ENCODE measurements around the gene GRID1. TPM values are rescaled to one million over a fixed set of nuclear protein-coding genes. Genes with fewer than 3 reads are reported as not detected.

GRID1 gene
- total RNA-seq, 3 donors from 2014 or later, result 0.61 to 1.9 (median 0.87) TPM

- ATAC-seq (no peak), DNase-seq (no peak)
- Histone ChIP-seq H3K4me3 (no peak overlapping the region), H3K9me3 (no peaks in the 10 kb centered on the region), H3K36me3 (ENCODE audit: low read depth) (no peaks in the 10 kb centered on the region), H3K4me1 (ENCODE audit: low read depth) (no peaks in the 10 kb centered on the region)
- TF ChIP-seq, protein P1, sequence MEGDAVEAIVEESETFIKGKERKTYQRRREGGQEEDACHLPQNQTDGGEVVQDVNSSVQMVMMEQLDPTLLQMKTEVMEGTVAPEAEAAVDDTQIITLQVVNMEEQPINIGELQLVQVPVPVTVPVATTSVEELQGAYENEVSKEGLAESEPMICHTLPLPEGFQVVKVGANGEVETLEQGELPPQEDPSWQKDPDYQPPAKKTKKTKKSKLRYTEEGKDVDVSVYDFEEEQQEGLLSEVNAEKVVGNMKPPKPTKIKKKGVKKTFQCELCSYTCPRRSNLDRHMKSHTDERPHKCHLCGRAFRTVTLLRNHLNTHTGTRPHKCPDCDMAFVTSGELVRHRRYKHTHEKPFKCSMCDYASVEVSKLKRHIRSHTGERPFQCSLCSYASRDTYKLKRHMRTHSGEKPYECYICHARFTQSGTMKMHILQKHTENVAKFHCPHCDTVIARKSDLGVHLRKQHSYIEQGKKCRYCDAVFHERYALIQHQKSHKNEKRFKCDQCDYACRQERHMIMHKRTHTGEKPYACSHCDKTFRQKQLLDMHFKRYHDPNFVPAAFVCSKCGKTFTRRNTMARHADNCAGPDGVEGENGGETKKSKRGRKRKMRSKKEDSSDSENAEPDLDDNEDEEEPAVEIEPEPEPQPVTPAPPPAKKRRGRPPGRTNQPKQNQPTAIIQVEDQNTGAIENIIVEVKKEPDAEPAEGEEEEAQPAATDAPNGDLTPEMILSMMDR (IDR thresholded peaks at IDR 0.05), result no peak
- intact Hi-C loops (cut with DNase I, micrococcal nuclease), result no loop called here
Observed at GRCh38 chr10:86321568-86321967, 45.0 kb downstream of the GRID1 start.

- Histone ChIP-seq H3K9me3 (no peaks in the 10 kb centered on the region), H3K36me3 (ENCODE audit: low read depth) (no peaks in the 10 kb centered on the region), H3K4me3 (no peak overlapping the region), H3K4me1 (ENCODE audit: low read depth) (no peaks in the 10 kb centered on the region)
- no peak for DNase-seq
- TF ChIP-seq, protein P1 (IDR thresholded peaks at IDR 0.05), result no peak
- ATAC-seq, result no peak
- intact Hi-C loops (cut with DNase I, micrococcal nuclease), result no loop called here
Observed at GRCh38 chr10:86319676-86320075, 46.9 kb downstream of the GRID1 start.

DNA sequence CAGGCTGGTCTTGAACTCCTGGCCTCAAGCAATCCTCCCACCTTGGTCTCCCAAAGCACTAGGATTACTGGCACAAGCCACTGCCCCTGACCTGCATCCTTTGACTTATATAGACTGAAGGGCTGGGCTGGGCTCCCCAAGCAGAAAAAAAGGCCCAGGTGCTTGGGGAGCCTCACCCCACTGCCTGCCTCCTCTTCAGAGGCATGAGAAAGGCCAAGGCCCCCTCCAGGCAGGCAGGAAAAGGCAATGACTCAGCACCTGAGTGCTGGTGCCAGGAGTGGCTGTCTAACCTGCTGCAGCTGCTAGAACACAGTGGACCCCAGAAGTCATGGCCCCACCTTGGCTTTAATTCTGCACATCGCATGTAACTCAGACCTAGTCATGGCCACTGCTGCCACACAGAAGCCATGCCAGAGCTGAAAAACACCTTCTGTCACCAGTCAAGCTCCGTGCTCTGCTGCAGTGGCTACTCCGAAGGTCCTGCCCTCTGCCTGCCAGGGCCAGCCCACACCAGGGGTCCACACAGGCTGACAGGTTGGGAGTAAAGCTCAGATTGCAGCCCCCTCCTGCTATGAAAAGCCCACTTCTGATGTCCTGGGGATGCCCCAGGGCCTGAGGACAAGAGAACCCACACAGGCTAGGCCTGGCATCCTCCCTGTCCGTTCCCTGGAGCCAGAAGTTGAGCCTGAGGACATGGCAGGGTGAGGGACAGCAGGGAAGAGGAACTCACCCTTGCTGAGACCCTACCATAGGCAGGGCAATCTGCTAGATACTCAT is 48.5 kb downstream of the GRID1 start:
- H3K9me3 ChIP-seq, result no peaks in the 10 kb centered on the region
- TF ChIP-seq, protein P1 (IDR thresholded peaks at IDR 0.05), result no peak
- no peak for DNase-seq
- H3K4me1 ChIP-seq (ENCODE audit: low read depth), result no peaks in the 10 kb centered on the region
- no peak for ATAC-seq
- H3K4me3 ChIP-seq, result no peak overlapping the region
- intact Hi-C loops (cut with DNase I, micrococcal nuclease), result no loop called here
- H3K36me3 ChIP-seq (ENCODE audit: low read depth), result no peaks in the 10 kb centered on the region

- TF ChIP-seq, protein P1 (IDR thresholded peaks at IDR 0.05), result no peak
Observed at GRCh38 chr10:86316990-86317389, 49.6 kb downstream of the GRID1 start.

DNA sequence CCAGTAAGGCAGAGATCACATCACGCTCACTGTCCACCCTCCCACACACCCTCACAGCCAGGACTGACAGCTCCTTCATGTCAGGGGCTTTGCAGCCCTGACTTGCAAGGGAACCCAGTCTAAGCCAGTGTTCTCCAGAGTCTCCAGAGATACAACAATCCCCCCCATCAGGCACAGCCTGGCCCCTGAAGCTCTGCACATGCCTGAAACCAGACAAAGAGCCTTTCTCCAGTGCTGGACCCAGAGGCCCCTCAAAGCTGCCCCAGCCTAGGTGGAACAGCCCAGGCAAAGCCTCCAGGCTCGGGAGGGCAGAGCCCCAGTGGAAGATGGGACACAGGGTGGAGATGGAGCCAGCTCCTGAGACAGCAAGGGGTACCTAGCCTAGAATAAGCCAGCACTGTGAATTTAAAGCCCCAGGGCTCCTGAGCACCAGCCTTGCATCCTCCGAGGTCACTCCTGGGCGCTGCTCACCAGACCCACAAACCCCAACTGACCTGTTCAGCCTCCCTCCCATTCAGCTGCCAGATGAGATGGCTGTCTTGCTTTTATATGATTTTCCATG is 50.2 kb downstream of the GRID1 start:
- Histone ChIP-seq H3K9me3 (no peaks in the 10 kb centered on the region), H3K36me3 (ENCODE audit: low read depth) (no peaks in the 10 kb centered on the region), H3K4me1 (ENCODE audit: low read depth) (no peaks in the 10 kb centered on the region), H3K4me3 (no peak overlapping the region)
- intact Hi-C loops (cut with DNase I, micrococcal nuclease), result no loop called here
- no peak for ATAC-seq
- TF ChIP-seq, protein P1 (IDR thresholded peaks at IDR 0.05), result no peak
- DNase-seq, result no peak

More at GRCh38 chr10:86316990-86317389, 49.6 kb downstream of the GRID1 start:
- intact Hi-C loops (cut with DNase I, micrococcal nuclease), result no loop called here
- H3K36me3 ChIP-seq (ENCODE audit: low read depth), result no peaks in the 10 kb centered on the region
- no peaks in the 10 kb centered on the region for H3K9me3 ChIP-seq
- no peaks in the 10 kb centered on the region for H3K4me1 ChIP-seq (ENCODE audit: low read depth)
- no peak overlapping the region for H3K4me3 ChIP-seq
- DNase-seq (no peak), ATAC-seq (no peak)
